Activated T-cell treated with anti-CD3 and anti-CD28 coated beads for 1 hour (primary cell): ENCODE results near the gene TMEM62.

Source experiments
- DNase-seq: peaks from one replicate; pipeline ENCODE4 v3.0.0-alpha.2; 2020; ENCODE audit warnings: low read depth

TMEM62 gene

DNA sequence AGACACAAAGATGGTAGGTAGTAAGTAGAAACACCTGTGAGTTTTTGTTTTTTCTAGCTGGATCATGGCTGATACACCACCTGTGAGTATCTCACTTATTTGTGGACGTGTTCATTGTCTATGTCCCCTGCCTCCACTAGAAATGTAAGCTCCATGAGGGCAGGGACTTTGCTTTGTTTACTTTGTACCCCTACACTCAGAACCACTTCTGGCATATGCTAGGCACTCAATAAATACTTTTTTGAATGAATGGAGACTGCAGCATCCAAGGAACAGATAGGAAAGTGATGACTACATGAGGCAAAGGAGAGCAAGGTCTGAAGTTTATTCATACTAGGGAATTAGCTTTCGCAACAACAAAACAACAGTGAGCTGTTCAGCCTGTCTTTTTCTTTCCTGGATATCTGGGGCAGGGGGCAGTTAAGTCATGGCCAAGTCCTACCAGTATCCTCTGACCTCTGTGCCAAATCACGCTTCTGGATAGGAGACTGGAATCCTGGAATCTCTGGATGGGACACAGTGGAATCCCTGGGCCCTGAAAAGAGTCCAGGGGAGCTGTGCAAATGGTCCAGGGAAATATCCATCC, 99.0 kb downstream of the TMEM62 start:
- DNase-seq = no peak
